GM23248 (cell line): Measurements from ENCODE around the gene NPPB.

Experiments
- EZH2 ChIP-seq: fragments of 200-600 bp; sonication (generic); IDR thresholded peaks from 2 replicates; pipeline ENCODE4 v1.6.1; 2018; ENCODE audit warnings: antibody characterized with exemption, mild to moderate bottlenecking; ENCODE audit not compliant: insufficient read depth, poor library complexity, severe bottlenecking
- EZH2phosphoT487 ChIP-seq: fragments of 200-600 bp; sonication (generic); IDR thresholded peaks from 2 replicates; pipeline ENCODE4 v1.6.1; 2018; ENCODE audit warnings: antibody characterized with exemption, moderate library complexity, mild to moderate bottlenecking, low read depth; ENCODE audit not compliant: insufficient read depth

DNA sequence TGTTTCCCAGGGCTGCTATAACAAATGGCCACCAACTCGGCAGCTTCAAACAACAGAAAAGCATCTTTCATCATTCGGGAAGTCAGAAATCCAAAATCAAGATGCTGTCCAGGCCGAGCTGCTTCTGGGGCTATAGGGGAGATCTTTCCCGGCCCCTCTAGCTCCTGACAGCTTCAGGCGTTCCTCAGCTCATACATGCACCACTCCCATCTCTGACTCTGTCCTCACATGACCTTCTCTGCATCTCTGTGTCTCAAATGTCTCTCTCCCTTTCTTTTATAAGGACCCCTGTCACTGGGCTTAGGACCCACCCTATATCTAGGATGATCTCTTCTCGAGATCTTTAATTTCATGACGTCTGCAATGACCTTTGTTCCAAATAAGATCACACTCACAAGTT, 13.8 kb upstream of the NPPB start:
- TF ChIP-seq EZH2phosphoT487 (no peak), EZH2 (no peak)
